SK-N-SH treated with all-trans-retinoic acid at 6 μM for 48 hours (cell line): ENCODE data around the gene ENGASE.

Experiments used
- CSDC2 ChIP-seq: fragments of 250-450 bp; sonication (Bioruptor Pico); IDR thresholded peaks from 2 replicates; pipeline ENCODE4 v1.5.0; 2020; ENCODE audit warnings: mild to moderate bottlenecking, moderate library complexity
- OSR1 ChIP-seq: fragments of 250-450 bp; sonication (Bioruptor Pico); IDR thresholded peaks from 2 replicates; pipeline ENCODE4 v1.8.0; 2022; ENCODE audit warnings: moderate library complexity, mild to moderate bottlenecking, inconsistent platforms
- POU6F1 ChIP-seq: fragments of 250-450 bp; sonication (Bioruptor Pico); IDR thresholded peaks from 2 replicates; pipeline ENCODE4 v1.8.0; 2021; ENCODE audit warnings: low read depth, mild to moderate bottlenecking, moderate library complexity, borderline replicate concordance
- PPARA ChIP-seq: fragments of 250-450 bp; sonication (Bioruptor Pico); IDR thresholded peaks from 2 replicates; pipeline ENCODE4 v1.5.0; 2020; ENCODE audit warnings: mild to moderate bottlenecking, borderline replicate concordance
- RARB ChIP-seq: fragments of 250-450 bp; sonication (Bioruptor Pico); IDR thresholded peaks from 2 replicates; pipeline ENCODE4 v1.8.0; 2021; ENCODE audit warnings: mild to moderate bottlenecking, moderate library complexity
- SNAI2 ChIP-seq: fragments of 250-450 bp; sonication (Bioruptor Pico); IDR thresholded peaks from 2 replicates; pipeline ENCODE4 v1.5.0; 2020; ENCODE audit warnings: mild to moderate bottlenecking, moderate library complexity
- TOX ChIP-seq: fragments of 250-450 bp; sonication (Bioruptor Pico); IDR thresholded peaks from 2 replicates; pipeline ENCODE4 v1.8.0; 2021; ENCODE audit warnings: mild to moderate bottlenecking, moderate library complexity, borderline replicate concordance
- ZC3H10 ChIP-seq: fragments of 250-450 bp; sonication (Bioruptor Pico); IDR thresholded peaks from 2 replicates; pipeline ENCODE4 v1.5.1; 2021; ENCODE audit warnings: mild to moderate bottlenecking, moderate library complexity
- ZFP3 ChIP-seq: fragments of 250-450 bp; sonication (Bioruptor Pico); IDR thresholded peaks from 2 replicates; pipeline ENCODE4 v1.5.0; 2020; ENCODE audit warnings: mild to moderate bottlenecking, moderate library complexity
- ZNF565 ChIP-seq: fragments of 450-650 bp; formaldehyde crosslinking; conservative IDR thresholded peaks from 2 replicates; pipeline ENCODE4 v1.5.0; 2020; ENCODE audit warnings: low read depth, mild to moderate bottlenecking, moderate library complexity
- ZNF8 ChIP-seq: fragments of 450-650 bp; formaldehyde crosslinking; IDR thresholded peaks from 2 replicates; pipeline ENCODE4 v1.5.0; 2020; ENCODE audit warnings: mild to moderate bottlenecking, moderate library complexity
- TF ChIP-seq, protein P1 (sequence below): fragments of 250-450 bp; sonication (Bioruptor Pico); IDR thresholded peaks from 2 replicates; pipeline ENCODE4 v1.8.0; 2020; ENCODE audit warnings: mild to moderate bottlenecking, moderate library complexity, borderline replicate concordance
- TF ChIP-seq, protein P2 (sequence below): fragments of 250-450 bp; sonication (Bioruptor Pico); IDR thresholded peaks from 2 replicates; pipeline ENCODE4 v1.5.1; 2020; ENCODE audit warnings: low read depth, mild to moderate bottlenecking, moderate library complexity

DNA sequence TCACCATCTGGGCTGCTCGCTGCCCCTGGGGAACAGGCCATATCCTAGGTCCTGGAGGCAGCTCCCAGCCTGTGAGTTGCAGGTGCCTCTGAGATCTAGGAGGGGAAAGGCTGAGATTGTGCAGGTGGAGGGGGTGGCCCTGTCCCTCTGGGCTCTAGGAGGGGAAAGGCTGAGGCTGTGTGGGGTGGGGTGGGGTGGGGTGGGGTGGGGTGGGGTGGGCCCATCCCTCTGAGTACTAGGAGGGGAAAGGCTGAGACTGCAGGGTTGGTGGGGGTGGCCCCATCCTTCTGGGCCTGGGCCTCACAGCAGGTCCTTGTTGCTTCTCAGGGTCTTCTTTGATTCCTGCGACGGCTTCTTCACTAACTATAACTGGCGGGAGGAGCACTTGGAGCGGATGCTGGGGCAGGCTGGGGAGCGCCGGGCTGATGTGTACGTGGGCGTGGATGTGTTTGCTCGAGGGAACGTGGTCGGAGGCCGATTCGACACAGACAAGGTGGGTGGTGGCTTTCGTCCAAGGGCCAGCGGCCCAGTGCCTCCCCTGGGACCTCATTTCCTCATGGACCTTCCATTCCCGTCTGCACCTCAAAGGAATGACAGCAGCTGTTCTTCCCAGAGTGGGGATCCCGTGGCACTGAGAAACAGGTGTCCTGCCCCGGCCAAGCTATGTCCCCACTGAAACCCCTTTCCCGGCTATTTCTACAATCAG is 7.1 kb downstream of the ENGASE start:
- TF ChIP-seq CSDC2 (CRISPR knock-in tag) (no peak), OSR1 (CRISPR knock-in tag) (no peak), ZC3H10 (CRISPR knock-in tag) (no peak), RARB (CRISPR knock-in tag) (no peak), POU6F1 (CRISPR knock-in tag) (no peak), ZFP3 (CRISPR knock-in tag) (no peak), ZNF8 (CRISPR knock-in tag) (no peak), PPARA (CRISPR knock-in tag) (no peak), ZNF565 (CRISPR knock-in tag) (no peak), TOX (CRISPR knock-in tag) (no peak), SNAI2 (CRISPR knock-in tag) (no peak)
- TF ChIP-seq, protein P1, sequence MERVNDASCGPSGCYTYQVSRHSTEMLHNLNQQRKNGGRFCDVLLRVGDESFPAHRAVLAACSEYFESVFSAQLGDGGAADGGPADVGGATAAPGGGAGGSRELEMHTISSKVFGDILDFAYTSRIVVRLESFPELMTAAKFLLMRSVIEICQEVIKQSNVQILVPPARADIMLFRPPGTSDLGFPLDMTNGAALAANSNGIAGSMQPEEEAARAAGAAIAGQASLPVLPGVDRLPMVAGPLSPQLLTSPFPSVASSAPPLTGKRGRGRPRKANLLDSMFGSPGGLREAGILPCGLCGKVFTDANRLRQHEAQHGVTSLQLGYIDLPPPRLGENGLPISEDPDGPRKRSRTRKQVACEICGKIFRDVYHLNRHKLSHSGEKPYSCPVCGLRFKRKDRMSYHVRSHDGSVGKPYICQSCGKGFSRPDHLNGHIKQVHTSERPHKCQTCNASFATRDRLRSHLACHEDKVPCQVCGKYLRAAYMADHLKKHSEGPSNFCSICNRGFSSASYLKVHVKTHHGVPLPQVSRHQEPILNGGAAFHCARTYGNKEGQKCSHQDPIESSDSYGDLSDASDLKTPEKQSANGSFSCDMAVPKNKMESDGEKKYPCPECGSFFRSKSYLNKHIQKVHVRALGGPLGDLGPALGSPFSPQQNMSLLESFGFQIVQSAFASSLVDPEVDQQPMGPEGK (CRISPR knock-in tag): no peak
- TF ChIP-seq, protein P2, sequence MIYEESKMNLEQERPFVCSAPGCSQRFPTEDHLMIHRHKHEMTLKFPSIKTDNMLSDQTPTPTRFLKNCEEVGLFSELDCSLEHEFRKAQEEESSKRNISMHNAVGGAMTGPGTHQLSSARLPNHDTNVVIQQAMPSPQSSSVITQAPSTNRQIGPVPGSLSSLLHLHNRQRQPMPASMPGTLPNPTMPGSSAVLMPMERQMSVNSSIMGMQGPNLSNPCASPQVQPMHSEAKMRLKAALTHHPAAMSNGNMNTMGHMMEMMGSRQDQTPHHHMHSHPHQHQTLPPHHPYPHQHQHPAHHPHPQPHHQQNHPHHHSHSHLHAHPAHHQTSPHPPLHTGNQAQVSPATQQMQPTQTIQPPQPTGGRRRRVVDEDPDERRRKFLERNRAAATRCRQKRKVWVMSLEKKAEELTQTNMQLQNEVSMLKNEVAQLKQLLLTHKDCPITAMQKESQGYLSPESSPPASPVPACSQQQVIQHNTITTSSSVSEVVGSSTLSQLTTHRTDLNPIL (CRISPR knock-in tag): no peak
